ENCODE data around the gene XAF1. TPM values are rescaled to one million over a fixed set of nuclear protein-coding genes. Genes with fewer than 3 reads are reported as not detected.

XAF1 gene
- total RNA-seq, 4 donors from 2014 or later = 6.1 to 15.7 (median 9.8) TPM

GRCh38 chr17:6711081-6711674, 44.7 kb upstream of the XAF1 start:
- Histone ChIP-seq H3K27me3 (peaks cover 22 to 29% (median 25%) of the 10 kb centered on the region in 3 donors), H3K4me1 (no peaks in the 10 kb centered on the region), H3K27ac (no peak overlapping the region), H3K9me3 (peaks cover 0 to 9% (median 0%) of the 10 kb centered on the region in 3 donors), H3K4me3 (no peak overlapping the region), H3K36me3 (no peaks in the 10 kb centered on the region)
- ATAC-seq = no peak
- in situ Hi-C loops (cut with MboI; ENCODE audit: low sequenced_read_pairs in 4 of 4) = no loop called here
- DNase-seq = peak in 1 of 2 donors; percentile 18
- no peak for TF ChIP-seq POLR2A (IDR thresholded peaks at IDR 0.05)
- TF ChIP-seq, protein P1, sequence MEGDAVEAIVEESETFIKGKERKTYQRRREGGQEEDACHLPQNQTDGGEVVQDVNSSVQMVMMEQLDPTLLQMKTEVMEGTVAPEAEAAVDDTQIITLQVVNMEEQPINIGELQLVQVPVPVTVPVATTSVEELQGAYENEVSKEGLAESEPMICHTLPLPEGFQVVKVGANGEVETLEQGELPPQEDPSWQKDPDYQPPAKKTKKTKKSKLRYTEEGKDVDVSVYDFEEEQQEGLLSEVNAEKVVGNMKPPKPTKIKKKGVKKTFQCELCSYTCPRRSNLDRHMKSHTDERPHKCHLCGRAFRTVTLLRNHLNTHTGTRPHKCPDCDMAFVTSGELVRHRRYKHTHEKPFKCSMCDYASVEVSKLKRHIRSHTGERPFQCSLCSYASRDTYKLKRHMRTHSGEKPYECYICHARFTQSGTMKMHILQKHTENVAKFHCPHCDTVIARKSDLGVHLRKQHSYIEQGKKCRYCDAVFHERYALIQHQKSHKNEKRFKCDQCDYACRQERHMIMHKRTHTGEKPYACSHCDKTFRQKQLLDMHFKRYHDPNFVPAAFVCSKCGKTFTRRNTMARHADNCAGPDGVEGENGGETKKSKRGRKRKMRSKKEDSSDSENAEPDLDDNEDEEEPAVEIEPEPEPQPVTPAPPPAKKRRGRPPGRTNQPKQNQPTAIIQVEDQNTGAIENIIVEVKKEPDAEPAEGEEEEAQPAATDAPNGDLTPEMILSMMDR (IDR thresholded peaks at IDR 0.05 in 4 of 5, conservative IDR thresholded peaks at IDR 0.05 in 1 of 5) = no peak
- intact Hi-C loops (cut with DNase I; ENCODE audit: low total_unique reads) = no loop called here

GRCh38 chr17:6711681-6712057, 44.2 kb upstream of the XAF1 start:
- in situ Hi-C loops (cut with MboI; ENCODE audit: low sequenced_read_pairs in 4 of 4) = no loop called here
- H3K4me3 ChIP-seq = no peak overlapping the region
- H3K36me3 ChIP-seq = no peaks in the 10 kb centered on the region
- TF ChIP-seq, protein P1 (IDR thresholded peaks at IDR 0.05 in 4 of 5, conservative IDR thresholded peaks at IDR 0.05 in 1 of 5) = no peak
- no peak for TF ChIP-seq POLR2A (IDR thresholded peaks at IDR 0.05)
- H3K27ac ChIP-seq = no peak overlapping the region
- no peaks in the 10 kb centered on the region for H3K4me1 ChIP-seq
- DNase-seq = no peak
- intact Hi-C loops (cut with DNase I; ENCODE audit: low total_unique reads) = no loop called here
- H3K9me3 ChIP-seq = peaks cover 0 to 9% (median 0%) of the 10 kb centered on the region in 3 donors
- ATAC-seq = no peak
- peaks cover 22 to 29% (median 25%) of the 10 kb centered on the region in 3 donors for H3K27me3 ChIP-seq

GRCh38 chr17:6712058-6712853, 43.6 kb upstream of the XAF1 start:
- in situ Hi-C loops (cut with MboI; ENCODE audit: low sequenced_read_pairs in 4 of 4) = no loop called here
- no peaks in the 10 kb centered on the region for H3K36me3 ChIP-seq
- H3K27ac ChIP-seq = no peak overlapping the region
- DNase-seq (no peak), ATAC-seq (no peak)
- H3K4me3 ChIP-seq = no peak overlapping the region
- H3K27me3 ChIP-seq = peaks cover 22 to 29% (median 25%) of the 10 kb centered on the region in 3 donors
- intact Hi-C loops (cut with DNase I; ENCODE audit: low total_unique reads) = no loop called here
- peaks cover 0 to 9% (median 0%) of the 10 kb centered on the region in 3 donors for H3K9me3 ChIP-seq
- TF ChIP-seq, protein P1 (IDR thresholded peaks at IDR 0.05 in 4 of 5, conservative IDR thresholded peaks at IDR 0.05 in 1 of 5) = no peak
- no peak for TF ChIP-seq POLR2A (IDR thresholded peaks at IDR 0.05)
- no peaks in the 10 kb centered on the region for H3K4me1 ChIP-seq

- intact Hi-C loops (cut with DNase I; ENCODE audit: low total_unique reads) = no loop called here
These were observed 43.1 kb upstream of the XAF1 start for GRCh38 chr17:6712854-6713129.

More at GRCh38 chr17:6712854-6713129, 43.1 kb upstream of the XAF1 start:
- DNase-seq = no peak
- ATAC-seq = no peak
- in situ Hi-C loops (cut with MboI; ENCODE audit: low sequenced_read_pairs in 4 of 4) = no loop called here
- H3K36me3 ChIP-seq = no peaks in the 10 kb centered on the region
- H3K4me3 ChIP-seq = peak overlapping the region in 3 of 4 donors; percentile 32 to 46 (median 34)
- H3K4me1 ChIP-seq = no peaks in the 10 kb centered on the region
- peaks cover 0 to 9% (median 0%) of the 10 kb centered on the region in 3 donors for H3K9me3 ChIP-seq
- TF ChIP-seq, protein P1 (IDR thresholded peaks at IDR 0.05 in 4 of 5, conservative IDR thresholded peaks at IDR 0.05 in 1 of 5) = no peak
- no peak for TF ChIP-seq POLR2A (IDR thresholded peaks at IDR 0.05)
- H3K27ac ChIP-seq = no peak overlapping the region
- peaks cover 22 to 33% (median 25%) of the 10 kb centered on the region in 3 donors for H3K27me3 ChIP-seq

Measured in gastrocnemius medialis (tissue), 4 donors.